HG02938 (cell line): Measurements from ENCODE around the gene SYT5.
"Not testable (repeated sequence)": the region's sequence is repeated elsewhere in the genome, so short reads cannot be mapped to it uniquely, and the experiment has no call there.

Experiments used
- ATAC-seq: cut with Tn5 transposase; IDR thresholded peaks from one replicate; pipeline ENCODE4 v1.9.1; 2021; ENCODE audit warnings: mild to moderate bottlenecking, moderate library complexity; ENCODE audit not compliant: unreplicated experiment

The SYT5 gene

DNA sequence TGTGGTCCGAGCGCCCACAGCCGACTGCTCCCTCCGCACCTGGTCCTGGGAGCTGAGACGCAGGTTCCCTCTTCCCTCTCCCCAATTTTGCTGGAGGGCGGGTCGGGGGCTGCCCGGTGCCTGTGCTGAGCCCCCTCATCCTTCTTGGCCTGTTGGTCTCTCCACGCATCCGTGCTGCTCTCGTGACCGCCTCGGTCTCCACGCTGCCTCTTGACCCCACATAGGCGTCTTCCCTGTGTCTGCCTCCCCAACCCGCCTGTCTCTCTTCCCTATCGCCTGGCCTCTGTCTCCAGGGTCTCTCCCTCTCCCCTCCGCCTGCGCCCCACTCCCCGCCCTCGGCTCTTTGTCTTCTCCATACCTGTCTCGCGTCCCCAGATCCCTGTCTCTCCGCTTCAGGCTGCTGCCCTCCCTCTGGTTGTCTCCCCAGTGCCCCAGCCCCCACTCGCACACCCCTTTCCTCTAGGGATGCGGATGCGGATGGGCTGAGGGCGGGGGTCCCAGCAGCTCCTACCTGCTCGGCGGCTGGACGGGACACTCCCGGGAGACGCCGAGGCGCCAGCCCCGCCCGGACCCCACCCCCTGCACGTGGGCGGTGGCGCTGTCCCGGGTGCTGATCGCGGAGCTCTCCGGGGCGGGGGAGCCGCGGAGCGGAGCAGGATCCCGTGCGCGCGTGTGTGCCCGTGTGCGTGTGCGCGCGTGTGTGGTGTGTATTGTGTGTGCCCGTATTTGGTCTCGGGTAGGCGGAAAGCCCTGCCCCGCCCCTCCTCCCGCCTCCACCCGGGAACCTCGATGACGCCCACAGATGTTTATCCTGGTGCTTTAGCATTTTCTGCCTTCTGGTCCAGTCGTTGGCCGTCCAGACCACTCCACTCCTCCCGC is at the start of gene SYT5:
SYT5 (minus strand) TSS at position 684 of the 879 bp plus-strand sequence. CDS start 1,248 bp downstream, outside the sequence.
- no peak for ATAC-seq

DNA sequence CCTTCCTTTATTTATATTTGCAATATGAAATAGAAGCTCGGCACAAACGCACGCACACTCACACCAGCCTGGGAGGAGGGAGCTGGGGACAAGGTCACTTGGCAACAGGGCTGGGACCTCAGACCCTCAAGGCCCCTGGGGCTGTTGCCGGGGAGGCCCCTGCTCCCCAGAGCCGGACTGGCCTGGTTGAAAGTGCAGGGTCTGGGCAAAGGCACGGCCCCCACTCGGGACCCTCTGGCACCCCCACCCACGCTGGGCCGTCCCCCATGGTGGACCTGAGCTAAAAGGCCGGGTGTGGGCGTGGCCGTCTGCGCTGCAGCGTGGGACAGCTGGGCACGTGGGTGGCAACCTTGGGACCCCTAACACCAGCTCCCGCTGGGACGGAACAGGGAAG is 49.7 kb upstream of the SYT5 start:
- no peak for ATAC-seq

DNA sequence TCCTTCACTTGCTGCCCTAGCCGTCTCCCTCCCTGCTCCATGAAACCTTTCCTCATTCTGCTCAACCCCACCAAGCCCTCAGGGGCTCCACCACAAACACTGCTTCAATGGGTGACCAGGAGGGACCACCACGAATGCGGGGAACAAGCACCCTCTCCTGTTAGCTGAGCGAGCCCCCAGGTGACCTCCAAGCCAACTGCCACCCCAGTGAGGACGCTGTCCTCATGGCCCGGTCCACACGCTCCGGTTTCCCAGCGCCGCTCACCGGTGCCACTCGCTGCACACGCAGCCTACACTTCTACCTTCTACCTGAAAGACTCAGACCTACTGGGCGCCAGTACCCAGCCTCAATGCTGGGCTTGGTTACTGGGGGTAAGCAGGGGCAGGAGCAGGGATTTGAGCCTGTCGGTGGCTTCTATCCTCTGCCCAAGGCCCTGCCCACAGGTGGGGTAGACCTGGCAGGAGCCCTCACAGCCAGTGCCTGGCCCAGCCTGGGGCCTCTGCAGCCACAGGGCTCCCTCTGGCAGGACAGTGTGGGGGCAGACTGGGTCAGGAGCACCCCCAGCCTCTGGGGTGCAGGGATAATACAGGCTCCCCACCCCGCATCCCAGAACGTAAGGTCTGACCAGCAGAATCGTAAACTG is 49.2 kb upstream of the SYT5 start:
- ATAC-seq, result no peak

DNA sequence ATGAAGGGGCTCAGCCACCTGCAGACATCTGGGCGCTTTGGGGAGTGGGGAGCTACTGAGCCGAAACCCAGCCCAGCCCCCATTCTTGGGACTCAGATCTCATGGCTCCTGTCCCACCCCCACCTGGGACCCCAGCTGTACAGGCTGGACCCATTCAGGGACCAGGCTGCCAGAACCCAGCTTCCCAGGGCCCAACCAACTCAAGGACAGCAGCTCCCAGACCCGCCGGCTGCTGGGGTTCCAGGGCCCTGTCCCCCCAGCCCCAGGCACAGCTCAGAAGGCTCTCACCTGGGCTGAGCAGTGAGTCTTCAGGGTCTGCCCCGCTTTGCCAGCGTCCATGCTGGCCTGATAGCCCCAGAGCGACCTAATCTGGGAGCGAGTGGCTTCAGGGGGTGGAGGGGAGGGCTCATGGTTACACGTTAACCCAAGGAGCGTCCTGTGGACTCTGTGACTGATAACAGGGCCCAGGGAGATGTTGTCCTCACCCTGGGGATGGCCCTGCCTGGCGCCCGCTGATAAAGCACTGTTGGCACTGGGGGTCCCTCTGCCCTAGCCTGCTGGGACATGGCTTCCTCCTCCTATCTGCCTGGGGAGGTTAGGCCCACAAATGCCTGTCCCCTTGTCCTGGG is 48.4 kb upstream of the SYT5 start, which contains the start of gene TMEM86B:
TMEM86B (minus strand) TSS at position 361 of the 629 bp plus-strand sequence; CDS start at position 339, 22 bp downstream.
- ATAC-seq, result no peak

DNA sequence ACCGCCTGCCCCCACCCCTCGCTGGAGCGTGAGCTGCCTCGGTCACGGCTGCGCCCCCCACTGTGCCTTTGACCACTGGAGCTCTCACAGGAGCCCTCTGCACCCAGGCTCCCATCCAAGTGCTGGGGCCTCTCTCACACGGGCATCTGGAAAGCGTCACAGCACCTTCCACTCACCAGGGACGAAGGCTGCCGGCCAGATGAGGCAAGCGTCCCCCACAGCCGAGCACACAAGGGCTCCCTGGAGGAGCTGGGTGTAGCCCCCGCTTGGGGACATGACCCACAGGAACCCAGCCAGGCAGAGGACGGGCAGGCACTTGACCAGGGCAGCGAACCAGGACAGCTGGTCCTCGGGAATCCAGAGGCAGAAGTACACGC is 47.9 kb upstream of the SYT5 start:
- no peak for ATAC-seq

DNA sequence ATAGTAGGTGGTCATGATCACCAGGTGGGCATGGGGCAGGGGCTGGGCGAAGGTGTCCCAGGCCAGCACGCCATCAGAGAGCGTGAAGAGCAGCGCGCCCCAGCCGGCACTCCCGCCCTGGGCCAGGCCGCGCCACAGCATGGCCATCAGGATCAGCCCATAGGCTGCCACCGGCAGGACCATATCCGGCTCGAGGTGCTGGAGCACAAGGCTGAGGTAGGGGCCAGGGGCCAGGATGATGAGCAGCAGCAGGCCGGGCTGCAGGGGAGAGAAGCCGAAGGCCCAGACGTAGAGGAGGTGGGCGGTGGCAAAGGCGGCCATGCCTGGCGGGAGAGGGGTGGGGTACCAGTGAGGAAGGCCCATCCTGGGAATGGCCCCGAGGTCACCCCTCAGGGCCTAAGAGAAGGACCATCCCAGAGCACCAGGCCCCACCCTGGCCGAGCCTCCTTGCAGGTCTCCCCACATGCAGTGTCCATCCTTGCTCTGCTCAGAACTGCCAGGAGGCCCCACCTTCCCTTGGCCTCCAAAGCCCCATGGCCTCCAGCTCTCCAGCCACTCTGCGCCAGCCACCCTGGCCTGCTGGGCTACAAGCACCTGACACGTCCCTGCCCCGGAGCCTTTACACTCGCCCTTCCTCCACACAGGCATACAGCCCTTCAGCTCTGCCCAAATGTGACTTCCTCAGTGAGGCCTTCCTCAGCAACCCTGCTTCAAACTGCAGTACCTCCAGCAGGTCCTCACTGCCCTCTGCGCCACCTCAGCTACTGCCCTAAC is 47.3 kb upstream of the SYT5 start:
- ATAC-seq, result no peak

DNA sequence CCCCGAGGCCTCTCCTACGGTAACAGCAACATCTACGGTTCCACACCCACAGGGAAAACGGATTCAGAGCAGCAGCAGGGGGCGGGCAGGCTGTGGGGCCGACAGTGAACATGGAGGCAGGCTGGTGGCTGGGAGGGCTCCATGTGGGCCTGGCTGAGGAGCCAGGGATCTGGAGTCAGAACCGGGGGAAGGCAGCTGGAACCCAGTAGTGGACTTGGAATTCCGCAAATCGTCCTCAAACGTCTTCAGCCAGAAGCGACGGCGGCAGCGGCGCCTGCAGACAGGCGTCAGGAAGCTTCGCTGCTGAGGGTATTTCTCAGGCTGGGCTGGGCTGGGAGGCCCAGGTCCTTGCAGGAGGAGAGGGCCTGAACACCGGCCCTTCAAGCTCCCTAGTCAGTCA is 46.7 kb upstream of the SYT5 start:
- no peak for ATAC-seq

DNA sequence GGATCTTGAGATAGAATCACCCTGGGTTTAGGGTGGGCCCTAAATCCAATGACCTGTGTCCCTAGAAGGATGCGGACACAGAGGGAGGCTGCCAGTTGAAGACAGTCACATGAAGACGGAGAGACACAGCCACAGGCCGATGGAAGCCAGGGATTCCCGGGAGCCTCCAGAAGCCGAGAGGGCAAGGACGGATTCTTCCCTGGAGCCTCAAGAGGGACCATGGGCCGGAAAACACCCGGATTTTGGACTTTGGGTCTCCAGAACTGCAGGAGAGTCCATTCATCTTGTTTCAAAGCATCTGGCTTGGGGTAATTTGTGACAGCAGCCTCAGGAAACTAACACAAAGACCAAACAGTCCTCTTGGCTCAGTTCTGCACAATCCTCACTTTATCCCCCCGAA is 46.2 kb upstream of the SYT5 start:
- ATAC-seq, result no peak

DNA sequence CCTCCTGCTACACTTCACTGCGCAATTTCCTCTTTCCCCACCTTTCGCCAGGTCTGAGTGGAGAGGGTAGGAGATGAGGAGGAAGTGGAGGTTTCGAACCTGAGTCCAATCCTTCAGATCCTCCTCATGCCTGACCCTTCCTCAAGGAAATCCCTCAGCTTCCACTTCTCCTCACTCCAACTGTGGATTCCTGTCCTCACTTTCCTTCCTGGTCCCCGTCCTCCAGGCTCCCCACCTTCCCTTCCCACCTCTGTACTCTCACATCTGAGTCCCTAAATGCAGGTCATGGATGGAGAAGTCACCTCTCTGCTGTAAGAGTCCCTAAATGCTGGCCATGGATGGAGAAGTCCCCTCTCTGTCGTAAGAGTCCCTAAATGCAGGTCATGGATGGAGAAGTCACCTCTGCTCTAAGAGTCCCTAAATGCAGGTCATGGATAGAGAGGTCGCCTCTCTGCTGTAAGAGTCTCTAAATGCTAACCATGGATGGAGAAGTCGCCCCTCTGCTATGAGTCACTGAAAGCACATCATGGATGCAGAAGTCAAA is 45.4 kb upstream of the SYT5 start:
- no peak for ATAC-seq

DNA sequence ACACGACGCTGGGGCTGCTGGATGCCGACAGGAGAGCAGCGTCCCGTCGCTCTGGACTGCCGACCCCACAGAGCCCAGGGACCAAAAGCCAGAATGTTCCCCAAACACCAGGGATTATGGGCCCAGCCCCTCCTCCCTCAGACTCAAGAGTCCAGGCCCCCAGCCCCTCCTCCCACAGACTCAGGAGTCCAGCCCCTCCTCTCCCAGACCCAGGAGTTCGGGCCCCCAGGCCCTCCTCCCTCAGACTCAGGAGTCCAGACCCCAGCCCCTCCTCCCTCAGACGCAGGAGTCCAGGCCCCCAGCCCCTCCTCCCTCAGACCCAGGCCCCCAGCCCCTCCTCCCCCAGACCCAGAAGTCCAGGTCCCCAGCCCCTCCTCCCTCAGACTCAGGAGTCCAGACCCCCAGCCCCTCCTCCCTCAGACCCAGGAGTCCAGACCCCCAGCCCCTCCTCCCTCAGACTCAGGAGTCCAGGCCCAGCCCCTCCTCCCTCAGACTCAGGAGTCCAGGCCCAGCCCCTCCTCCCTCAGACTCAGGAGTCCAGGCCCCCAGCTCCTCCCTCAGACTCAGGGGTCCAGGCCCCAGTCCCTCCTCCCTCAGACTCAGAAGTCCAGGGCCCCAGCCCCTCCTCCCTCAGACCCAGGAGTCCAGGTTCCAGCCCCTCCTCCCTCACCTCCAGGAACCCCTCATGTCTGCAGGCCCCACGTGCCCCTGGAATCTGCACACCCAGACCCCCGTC is 44.8 kb upstream of the SYT5 start:
- ATAC-seq, result not testable (repeated sequence)

DNA sequence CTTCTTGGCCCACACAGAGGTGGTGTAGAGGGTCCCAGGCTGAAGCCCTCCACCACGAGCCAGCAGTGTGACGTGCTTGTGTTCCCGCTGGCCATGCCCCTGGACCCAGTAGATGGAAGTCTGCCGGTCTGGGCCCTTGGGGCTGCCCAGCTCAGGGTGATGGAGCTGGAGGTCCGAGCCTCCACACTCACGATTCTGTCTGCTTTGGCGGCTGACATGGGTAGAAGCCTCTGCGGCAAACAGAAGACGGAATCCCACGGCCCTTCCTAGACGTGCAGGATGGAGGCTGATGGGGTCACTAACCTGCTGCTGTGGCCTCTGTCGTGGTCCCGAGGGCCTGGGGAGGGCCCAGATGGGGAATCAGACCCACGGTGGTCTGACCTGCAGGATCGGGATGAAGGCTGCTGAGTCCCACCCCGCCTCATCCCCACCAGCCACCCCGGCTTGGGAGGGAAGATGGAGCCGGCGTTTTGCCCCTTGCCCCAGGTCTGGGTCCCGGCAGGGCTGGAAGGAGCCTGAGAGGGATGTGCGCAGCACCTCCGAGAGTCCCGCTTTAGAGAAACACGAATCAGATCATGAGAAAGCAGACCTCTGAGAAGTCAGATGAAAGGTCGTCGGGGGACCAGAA is 44.1 kb upstream of the SYT5 start:
- no peak for ATAC-seq

DNA sequence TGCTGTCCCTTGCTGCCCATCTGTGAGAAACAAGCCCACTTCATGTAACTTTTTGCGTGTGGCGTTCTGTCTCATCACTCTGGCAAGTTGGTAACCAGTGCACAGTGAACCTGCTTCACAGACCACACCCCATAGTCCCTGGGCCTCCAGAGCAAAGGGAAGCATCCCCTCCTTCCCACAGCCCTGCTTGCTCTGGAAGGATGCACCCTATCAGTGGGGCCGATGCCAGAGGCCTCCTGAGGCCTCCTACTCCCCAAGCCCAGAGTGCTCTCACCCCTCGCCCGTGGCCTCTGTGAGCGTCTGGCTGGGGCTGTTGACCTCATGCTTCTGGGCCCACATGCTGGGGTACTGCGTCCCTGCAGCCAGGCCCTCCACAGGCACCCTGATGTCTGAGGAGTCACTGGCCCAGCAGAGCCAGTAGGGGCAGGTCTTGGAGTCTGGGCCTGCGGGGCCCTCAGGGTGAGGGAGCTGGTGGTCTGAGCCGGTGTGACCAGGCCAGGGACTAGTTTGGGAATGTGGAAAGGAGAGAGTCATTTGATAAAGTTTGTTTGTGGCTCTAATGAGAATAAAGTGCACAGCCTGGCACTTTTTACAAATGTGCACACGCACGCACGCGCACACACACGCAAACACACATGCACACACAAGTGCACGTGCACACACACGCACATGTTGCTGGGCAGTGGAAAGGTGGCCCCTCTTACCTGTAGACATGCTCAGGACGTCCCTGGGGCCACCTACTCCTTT is 43.4 kb upstream of the SYT5 start:
- ATAC-seq, result no peak

DNA sequence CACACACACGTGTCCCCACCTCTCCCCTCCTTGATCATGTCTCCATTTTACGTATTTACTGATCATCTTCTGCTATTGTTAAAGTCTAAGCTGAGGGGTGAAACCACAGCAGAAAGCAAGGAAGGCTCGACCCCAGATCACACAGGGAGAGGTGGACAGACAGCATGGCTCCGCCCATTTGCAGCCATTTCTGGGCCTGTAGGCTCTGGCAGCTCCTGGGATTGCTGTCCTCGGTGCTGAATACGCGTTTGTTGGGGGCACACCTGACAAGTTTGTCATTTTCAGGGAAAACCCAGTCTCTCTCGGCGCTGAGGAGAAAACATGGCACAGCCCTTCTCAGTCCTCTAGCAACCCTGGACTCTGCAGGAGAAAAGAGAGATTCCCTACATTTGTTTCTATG is 40.4 kb upstream of the SYT5 start:
- no peak for ATAC-seq

DNA sequence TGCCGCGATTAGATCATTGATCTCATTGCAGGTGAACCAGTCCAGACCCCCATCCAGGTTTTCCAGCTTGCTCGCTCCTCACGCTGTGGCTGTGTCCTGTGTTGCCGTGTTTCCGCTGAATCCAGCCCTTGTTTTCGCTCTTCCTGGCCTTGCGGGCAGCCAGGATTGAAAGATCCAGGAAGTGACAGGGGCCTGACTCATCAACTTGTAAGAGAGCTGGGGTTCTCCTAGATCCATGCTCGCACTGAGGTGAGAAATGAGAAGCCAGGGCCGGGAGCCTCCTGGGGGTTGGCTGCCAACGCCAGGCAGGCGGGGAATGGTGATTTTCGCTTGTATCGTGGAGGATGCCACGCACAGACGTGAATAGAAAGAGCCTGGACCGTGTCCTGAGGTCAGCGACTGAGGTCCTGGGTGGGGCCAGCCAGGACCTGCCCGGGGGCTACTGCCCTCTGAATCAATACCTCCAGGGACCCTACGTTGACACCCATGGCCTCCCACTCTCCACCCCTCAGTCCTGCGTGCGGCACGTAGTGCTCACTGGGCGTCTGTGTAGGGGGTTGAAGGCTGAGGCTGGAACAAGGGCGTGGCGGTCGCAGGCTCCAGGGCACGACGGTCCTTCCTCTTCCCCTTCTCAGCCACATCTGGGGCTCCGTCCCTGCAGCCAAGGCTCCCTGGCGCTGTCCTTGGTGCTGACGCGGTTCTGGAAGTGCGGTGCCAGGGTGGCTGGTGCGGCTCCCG is 36.5 kb upstream of the SYT5 start:
- ATAC-seq, result no peak

DNA sequence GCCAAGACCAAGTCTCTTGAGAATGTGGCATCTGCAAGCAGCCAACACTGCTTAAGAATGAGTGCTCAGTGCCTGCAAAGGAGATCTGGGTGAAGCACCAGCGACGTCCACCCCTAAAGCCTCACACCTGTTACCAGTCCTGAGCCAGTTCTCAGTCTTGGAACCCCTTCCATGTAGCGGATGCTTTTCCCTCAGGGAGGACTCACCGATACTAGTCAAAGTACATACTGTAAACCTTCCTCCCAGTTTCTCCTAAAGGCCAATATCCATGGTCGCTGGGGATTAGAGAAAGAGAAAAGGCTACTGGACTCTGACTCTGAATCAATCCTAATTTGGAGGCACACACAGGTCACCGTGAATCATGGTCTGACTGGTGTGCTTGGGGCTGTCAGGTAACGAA is 33.5 kb upstream of the SYT5 start:
- no peak for ATAC-seq

DNA sequence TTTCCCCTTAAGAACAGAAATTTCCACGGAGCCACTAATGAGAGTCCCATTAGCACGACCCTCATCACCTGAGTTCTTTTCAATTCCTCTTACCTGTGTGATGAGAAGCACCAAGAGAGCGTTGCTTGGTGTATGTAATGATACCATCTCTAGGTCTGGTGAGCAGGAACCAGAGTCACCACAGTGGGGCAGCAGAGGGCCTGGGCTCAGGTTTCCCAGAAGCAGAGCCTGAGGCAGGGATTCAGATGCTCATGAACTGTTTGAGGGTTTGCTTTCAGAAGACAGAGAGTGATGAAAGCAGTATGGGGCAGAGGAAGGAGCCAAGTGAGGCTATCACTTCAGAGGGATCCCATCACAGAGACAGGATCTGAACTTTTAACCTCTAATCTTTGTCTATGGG is 32.4 kb upstream of the SYT5 start:
- no peak for ATAC-seq

DNA sequence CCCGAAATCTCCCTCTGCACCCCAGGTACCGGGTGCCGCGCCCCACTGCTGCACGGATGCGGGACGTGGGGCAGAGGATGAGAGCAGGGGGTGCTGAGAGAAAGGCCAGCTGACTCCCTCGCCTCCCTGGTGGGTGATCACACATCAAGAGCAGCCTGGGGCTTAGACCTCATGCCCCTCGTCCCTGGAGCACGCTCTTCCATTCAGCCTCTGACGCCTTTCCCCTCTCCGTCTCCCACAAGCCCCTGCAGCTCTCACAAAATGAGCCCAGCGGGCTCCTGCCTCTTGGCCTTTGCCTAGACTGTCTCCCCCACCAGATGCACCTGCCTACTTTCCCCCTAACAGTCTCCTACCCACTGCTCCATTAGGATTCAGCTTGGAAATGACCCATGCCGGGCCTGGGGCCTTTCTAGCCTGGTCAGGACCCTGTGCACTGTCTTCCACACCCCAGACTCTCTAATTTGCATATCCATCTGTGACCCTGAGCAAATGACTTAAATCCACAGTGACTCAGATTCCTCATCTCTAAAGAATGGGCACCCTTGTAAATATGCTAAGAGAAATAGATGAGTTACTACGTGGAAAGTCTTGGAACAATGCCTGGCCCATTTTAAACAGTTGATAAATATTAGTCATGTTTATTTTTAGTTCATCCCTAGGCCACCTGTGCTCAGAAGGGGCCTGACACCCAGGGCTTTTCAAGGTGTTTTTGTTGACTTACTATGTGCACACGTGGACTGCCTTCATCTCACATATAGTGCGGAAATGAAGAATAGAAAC is 29.8 kb upstream of the SYT5 start:
- ATAC-seq, result no peak
